GM21723 (cell line): Measurements from ENCODE around the gene OXGR1.

ENCODE experiments used
- ATAC-seq: cut with Tn5 transposase; IDR thresholded peaks from one replicate; pipeline ENCODE4 v1.9.1; 2021; ENCODE audit warnings: mild to moderate bottlenecking, moderate library complexity; ENCODE audit not compliant: unreplicated experiment

Gene OXGR1

GRCh38 chr13:96966415-96967102 is 27.7 kb downstream of the OXGR1 start:
- ATAC-seq: no peak

- no peak for ATAC-seq
Observed at GRCh38 chr13:96963786-96964475, 30.3 kb downstream of the OXGR1 start.

- no peak for ATAC-seq
Observed at GRCh38 chr13:96960379-96960778, 33.9 kb downstream of the OXGR1 start.

GRCh38 chr13:96958286-96958891 is 35.9 kb downstream of the OXGR1 start:
- ATAC-seq: no peak

GRCh38 chr13:96952595-96952994 is 41.7 kb downstream of the OXGR1 start:
- no peak for ATAC-seq

- no peak for ATAC-seq
Observed at GRCh38 chr13:96948127-96948526, 46.1 kb downstream of the OXGR1 start.

- ATAC-seq: no peak
Observed at GRCh38 chr13:96947343-96947910, 46.8 kb downstream of the OXGR1 start.

- ATAC-seq: no peak
Observed at GRCh38 chr13:96946709-96947311, 47.5 kb downstream of the OXGR1 start.

- ATAC-seq: no peak
Observed at GRCh38 chr13:96940961-96941360, 53.3 kb downstream of the OXGR1 start.

- ATAC-seq: no peak
Observed at GRCh38 chr13:96935901-96936300, 58.4 kb downstream of the OXGR1 start.
